Left renal cortex interstitium (tissue), 4 donors: ENCODE data around the gene ORM1. TPM values are rescaled to one million over a fixed set of nuclear protein-coding genes. Genes with fewer than 3 reads are reported as not detected.

Experiments
- DNase-seq, 4 donors: peaks; one replicate each; pipeline ENCODE4 v3.0.0-alpha.2; 2013; ENCODE audit warnings: low read depth in 4 of 4, low spot score in 2 of 4, missing footprints in 1 of 4
- polyA plus RNA-seq, 4 donors: library from polyadenylated mRNA; unstranded; fragments of 120-200 nt; gene quantifications; one replicate each; pipeline ENCODE4 v1.2.1, GENCODE V29; 2013; ENCODE audit not compliant: insufficient read length in 4 of 4

Gene ORM1
- polyA plus RNA-seq, 4 donors, result 0.25 to 2.3 (median 0.25) TPM; not detected in 1

DNA sequence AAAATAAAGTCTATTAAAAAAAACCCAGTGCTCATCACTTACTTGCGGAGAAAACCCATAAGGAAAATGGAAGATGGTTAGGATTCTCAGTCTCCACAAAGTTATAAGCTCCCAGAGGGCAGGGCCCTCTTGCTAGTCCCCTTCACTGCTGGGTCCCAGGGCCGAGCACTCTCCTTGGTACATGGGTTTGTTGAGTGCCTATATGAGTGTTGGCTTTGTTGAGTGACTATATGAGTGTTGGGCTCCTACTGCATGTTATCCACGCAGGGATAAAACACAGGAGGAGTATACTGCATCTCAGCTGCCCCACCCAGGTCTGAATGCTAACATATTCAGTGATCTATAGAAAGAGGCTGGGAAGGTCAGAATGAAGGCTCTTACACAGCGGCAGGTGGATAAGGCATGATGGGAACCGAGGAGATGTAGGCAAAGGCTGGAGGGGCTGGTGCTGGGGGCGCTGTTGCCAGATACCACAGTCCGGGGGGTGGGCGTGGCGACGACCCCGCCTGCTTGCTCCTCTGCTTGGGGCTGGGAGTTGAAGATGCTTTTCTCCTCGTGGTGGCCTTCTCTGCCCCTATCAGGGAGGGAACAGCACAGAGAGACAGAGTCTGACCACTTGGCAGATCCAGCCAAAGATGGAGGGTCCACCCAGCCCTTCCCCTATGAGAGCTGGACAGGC lies 18.4 kb downstream of the ORM1 start:
- DNase-seq, result no peak

GRCh38 chr9:114341991-114342390 lies 19.1 kb downstream of the ORM1 start:
- no peak for DNase-seq

DNA sequence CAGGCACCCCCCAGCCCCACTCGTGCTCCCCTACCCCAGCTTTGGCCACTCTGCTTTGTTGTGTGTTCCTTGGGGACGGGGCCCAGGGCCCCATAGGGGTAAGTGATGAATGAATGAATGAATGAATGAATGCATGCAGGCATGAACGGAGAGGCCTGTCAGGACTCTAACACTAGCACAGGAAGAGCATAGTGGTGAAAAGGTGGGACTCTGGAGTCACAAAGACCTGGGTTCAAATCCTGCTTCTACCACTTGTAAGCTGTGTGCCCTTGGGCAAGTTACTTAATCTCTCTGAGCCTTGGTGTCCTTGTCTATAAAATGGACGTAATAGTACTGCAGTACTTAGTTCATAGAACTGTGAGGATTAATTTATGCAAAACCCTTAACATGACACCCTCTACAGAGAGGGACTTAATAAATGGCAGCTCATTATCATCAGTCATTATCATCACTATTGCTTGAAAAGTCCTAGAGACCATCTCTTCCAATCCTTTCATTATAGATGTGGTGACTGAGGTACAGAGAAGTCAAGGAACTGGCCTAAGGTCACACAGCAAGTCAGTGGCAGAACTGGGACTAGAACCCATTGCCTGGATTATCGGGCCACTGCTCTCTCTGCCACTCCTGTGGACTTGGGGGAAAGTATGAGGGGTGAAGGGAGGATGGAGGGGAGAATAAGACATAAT lies 20.0 kb downstream of the ORM1 start:
- DNase-seq, result no peak

DNA sequence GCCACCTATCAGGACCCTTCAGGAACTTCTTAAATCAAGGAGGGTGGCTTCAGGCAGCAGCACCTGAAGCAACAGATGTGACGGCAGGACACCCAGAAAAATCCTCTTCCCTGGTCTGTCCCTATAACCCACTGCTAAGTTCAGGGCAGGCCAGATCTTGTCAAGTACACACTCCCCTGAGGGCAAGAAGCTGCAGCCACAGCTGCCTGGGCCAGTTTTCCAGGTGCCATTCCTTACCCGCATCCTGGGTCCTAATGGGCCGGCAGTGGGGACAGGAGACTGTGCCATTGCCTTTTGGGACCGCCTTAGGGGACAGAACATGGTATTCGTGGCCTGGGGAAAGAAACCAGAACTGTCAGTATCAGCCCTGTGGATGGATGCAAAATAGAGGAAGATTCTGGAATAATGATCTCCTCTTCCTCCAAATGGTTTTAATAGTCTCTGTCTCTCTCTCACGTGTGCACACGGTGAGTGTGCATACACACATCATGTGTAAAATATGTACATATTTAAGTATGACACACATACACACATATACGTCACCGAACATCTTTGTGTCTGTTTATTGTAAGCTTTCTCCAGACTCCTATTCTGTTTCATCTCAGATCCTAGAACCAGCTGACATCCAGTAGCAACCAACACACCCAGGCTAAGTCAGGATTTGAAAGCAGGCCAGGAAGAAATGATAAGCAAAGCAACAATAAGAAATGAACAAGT lies 20.7 kb downstream of the ORM1 start:
- no peak for DNase-seq

DNA sequence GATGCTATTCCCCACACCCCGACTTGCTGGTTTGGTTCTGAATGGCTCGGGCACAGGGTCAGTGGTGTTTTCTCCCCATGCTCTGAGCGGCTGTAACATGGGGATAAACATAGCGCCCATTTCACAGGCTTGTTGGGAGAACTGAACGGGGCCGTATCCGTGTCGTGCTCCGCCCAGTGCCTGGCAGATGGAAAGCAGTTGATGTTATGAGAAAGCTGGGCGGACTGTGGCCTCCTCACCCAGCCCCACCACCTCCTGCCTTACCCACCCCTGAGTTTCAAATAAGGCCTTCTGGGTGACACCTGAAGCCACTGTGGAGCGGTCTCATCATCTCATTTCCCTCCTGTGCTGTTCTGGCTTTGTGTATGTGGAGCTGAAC lies 21.3 kb downstream of the ORM1 start:
- no peak for DNase-seq

DNA sequence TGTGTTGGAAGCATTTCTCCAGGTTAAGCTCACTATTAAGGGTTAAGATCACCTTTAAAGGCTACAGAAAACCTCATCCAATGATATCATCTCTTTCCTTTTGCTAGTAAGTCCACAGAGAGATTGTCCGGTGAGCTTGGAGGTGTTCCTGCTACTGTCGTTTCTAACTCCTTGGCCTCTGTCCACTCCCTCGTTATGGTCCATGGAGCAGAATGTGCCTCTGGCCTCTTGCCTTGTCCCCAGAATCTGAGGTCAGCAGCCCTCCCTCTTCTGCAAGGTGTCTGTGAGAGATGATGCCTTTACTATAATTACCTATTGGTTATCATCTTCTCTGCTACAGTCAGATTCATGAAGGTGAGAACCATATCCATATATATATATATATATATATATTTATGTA lies 21.8 kb downstream of the ORM1 start:
- DNase-seq, result no peak

GRCh38 chr9:114345493-114346065 lies 22.7 kb downstream of the ORM1 start:
- no peak for DNase-seq

DNA sequence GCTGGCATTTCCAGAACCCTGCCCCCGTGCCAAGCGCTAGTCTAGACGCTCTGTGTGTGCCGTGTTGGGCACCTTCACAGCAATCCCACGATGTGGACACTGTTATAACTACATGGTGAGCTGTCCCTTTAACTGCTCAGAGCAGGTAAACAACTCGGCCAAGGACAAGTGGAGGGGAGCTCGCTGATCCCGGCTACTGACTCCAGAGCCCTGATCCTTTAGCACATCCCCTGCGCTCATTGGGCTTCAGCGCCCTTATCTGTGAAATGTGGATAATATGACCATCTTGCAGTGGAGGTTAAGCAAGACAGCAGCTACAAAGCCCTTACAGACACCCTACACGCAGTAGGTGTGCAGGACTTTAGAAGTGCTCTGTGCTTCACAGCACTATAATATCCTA lies 23.2 kb downstream of the ORM1 start:
- DNase-seq, result no peak

DNA sequence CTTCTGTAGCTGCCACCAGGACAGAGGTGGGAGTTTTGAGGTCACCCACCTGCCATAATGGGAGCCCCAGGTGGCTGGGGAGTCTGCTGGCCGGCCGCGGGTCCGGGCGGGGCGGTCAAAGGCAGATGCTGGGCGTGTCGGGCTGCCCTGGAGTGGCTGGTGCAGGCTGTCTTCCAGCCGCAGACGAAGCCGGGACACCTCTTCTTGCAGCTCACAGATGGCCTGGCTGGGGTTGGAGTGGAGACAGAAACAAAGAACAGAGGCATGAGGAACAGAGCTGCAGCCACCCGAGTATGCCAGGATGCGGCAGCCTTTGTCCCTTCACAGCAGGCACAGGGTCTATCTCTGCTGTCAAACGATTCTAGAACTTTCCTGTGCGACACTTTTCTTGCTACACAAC lies 24.8 kb downstream of the ORM1 start:
- DNase-seq, result no peak

DNA sequence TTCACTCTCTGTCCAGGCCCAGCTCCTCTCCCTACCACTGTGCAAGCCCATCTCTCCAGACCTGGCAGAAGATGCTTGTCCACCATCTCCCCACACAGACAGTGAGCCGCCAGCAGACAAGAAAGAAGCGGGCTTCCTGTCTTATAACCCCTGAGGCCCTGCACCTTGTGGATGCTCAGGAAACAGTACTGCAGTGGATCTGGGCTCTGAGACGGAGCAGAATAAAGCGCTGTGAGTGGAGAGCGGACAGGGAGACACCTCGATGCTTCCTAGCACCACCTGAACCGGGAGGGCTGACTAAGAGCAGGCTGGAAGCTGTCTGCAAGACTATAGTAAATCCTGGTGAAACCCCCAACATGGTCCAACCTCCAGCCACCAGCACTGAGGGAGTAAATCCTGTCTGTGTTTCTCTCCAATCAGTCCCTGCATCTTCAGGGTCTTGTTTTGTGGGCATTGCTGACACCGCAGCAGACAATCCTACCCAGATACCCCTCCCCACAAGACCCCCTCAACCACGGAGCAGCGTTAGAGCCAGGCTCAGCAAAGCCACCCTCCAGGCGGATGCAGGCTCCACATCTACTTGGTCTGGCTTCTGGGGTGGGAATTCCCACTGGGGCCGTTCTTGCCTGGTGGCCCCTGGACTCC lies 25.5 kb downstream of the ORM1 start:
- no peak for DNase-seq

GRCh38 chr9:114348906-114349482 lies 26.1 kb downstream of the ORM1 start:
- DNase-seq, result peak in 3 of 4 donors; percentile 22 to 50 (median 26)

DNA sequence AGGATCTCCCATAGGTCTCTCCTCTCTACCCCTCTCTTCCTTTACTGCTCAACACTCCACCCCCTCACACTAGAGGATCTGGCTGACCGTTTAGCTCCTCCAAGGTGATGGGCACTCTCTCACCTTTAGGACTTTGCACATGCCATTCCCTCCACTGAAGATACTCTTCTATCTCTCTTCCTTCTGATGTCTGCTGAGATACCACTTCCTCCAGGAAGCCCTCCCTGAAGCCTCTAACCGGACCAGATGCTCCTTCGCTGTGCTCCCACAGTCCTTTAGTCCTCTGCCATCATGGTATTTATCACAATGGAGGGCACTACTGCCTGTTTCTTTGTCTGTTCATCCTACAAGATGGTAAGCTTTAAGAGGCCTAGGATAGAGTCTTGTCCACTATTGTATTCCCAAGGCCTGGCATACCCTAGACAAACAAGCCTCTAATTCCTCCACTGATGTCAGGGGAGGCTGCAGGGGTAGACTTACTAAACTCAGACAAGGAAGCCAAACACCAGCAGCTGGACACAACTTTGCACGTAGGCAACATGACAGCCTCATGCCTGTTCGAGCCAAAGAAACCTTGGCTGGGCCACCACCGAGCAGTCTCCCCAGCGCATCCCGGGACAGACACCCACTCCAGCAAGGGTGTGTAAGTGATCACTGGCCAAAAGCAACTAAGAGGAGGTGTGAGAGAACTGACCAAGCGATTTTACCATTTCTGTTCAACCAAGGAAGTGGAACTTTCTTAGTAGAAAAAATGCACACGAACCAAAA lies 27.0 kb downstream of the ORM1 start:
- DNase-seq, result no peak

DNA sequence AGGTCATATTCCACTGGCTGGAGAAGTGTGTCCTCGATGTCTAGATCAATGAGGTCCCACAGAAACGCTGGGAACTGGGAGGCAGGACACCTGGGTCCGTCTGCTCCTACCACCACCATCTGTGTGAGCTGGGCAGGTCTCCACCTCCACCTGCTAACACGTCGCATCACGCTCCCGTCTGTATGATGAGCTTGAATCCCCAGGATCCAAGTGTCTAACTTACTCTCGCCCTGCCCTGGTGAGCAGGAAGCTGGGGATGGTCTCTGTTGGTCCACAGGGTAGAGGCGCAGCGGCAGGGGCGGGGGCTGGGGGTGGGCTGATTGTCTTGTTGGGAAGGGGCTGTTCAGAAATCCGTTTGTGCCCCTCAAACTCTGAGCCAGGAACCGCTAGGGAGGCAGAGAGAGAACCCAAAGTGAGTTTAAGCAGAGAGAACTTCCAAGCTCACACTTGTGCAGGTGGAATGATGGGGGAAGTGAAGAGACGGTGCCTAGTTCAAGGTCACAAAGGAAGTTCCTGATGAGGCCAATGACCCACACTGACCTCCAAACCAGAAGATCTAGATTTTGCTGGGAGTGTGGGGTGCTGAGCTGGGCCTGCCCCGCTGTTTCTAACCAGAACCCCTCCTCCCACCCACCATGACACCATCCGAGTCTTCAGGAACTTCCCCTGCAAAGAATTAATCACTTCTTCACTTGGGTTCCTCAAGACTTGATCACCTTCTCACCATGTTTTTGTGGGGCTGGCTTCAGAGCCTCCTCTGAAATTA lies 27.9 kb downstream of the ORM1 start:
- no peak for DNase-seq

- no peak for DNase-seq
These were observed 29.0 kb downstream of the ORM1 start for GRCh38 chr9:114351932-114352331.

DNA sequence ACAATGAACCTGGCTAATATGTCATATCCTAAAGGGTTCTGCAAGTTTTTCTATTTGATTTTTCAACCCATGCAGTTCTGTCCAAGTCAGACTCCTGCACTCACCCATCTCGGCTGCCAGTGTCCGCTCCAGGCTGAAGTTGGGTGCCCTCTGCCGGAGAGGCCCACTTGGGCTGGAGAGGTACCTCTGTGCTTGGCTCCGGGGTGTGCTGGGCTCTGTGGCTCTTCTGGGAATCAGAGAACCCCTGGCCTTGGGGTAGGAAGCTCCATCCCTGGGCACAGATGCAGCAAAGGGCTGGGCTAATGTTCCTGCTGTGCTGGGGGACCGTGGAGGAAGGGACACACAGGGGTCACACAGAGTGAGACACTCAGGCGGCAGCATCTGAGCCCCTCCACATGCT lies 32.9 kb downstream of the ORM1 start:
- DNase-seq, result no peak

- DNase-seq, result no peak
These were observed 33.9 kb downstream of the ORM1 start for GRCh38 chr9:114356792-114357191.

- DNase-seq, result no peak
These were observed 34.5 kb downstream of the ORM1 start for GRCh38 chr9:114357360-114357759.

DNA sequence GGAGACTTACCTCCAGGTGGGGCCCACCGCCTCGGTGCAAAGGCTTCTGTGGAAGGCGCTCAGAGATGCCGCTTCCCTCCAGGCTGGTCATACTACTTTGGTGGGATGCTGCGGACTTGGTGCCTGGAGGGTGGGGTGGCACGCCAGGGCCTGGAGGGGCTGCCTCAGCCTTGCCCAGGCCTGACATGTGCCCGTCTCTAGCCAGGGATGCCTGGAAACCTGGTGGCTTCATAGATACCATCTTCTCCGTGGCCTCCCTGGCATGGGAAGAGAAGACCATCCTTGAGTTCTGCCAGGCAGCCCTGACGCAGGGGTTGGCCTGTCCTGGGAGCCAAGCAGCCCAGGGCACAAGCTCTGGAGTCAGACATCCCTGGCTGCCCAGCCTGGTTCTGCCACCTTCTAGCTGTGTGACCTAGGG lies 35.0 kb downstream of the ORM1 start:
- DNase-seq, result no peak

- DNase-seq, result no peak
These were observed 36.9 kb downstream of the ORM1 start for GRCh38 chr9:114359801-114360200.
